Measurements from ENCODE around the gene USH2A.

GRCh38 chr1:215625949-215626348 lies 797.3 kb downstream of the USH2A start:
- TF ChIP-seq POLR2A (IDR thresholded peaks at IDR 0.05) (no peak), CTCF (IDR thresholded peaks at IDR 0.05) (no peak)
